Measurements from ENCODE around the gene GPD1L.

GPD1L gene

DNA sequence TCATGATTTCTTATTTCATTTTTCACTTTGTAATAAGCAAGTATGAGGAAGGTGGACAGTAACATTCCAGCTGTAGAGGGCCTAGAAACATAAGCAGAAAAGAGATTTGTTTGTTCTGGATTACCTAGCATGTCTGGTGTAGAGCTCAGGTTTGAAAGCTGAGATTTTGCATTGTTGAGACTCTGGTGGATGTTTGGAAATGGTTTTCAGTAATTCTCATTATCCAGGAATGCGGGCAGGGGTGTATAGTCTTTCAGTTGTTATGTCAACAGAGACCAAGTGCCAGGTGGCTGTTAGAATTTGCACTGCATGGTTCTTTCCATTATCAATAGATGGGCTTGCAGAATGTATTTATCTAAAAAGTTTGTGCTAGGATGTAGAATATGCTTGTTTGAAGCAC is 10.9 kb downstream of the GPD1L start:
- H3K36me3 Mint-ChIP-seq (ENCODE audit: low read depth): no peaks in the 10 kb centered on the region
- H3K4me3 Mint-ChIP-seq: no peak overlapping the region
- TF ChIP-seq, protein P1, sequence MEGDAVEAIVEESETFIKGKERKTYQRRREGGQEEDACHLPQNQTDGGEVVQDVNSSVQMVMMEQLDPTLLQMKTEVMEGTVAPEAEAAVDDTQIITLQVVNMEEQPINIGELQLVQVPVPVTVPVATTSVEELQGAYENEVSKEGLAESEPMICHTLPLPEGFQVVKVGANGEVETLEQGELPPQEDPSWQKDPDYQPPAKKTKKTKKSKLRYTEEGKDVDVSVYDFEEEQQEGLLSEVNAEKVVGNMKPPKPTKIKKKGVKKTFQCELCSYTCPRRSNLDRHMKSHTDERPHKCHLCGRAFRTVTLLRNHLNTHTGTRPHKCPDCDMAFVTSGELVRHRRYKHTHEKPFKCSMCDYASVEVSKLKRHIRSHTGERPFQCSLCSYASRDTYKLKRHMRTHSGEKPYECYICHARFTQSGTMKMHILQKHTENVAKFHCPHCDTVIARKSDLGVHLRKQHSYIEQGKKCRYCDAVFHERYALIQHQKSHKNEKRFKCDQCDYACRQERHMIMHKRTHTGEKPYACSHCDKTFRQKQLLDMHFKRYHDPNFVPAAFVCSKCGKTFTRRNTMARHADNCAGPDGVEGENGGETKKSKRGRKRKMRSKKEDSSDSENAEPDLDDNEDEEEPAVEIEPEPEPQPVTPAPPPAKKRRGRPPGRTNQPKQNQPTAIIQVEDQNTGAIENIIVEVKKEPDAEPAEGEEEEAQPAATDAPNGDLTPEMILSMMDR (IDR thresholded peaks at IDR 0.05): no peak
- peaks cover 11% of the 10 kb centered on the region for H3K9me3 Mint-ChIP-seq
- H3K4me1 Mint-ChIP-seq: no peaks in the 10 kb centered on the region
- DNase-seq: no peak
- no peak overlapping the region for H3K27ac Mint-ChIP-seq
- H3K27me3 Mint-ChIP-seq (ENCODE audit: low read depth, poor library complexity): peaks cover 5% of the 10 kb centered on the region

DNA sequence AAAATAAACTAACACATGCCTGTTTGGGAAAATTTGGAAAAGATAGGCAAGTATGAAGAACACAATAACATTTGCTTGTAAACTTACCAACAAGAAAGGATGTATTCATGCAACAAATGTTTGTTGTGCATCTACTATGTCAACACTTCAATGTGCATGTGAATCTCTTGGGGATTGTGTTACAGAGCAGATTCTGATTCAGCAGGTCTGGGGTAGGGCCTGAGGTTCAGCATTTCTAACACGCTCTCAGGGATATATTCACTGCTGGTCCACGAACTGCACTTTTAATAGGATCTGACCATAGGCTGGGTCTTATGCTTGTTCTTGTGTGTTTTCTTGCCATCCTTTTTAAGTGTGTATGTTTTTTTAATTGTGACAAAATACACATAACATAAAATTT is 11.8 kb downstream of the GPD1L start:
- TF ChIP-seq, protein P1 (IDR thresholded peaks at IDR 0.05): no peak
- H3K27ac Mint-ChIP-seq: no peak overlapping the region

DNA sequence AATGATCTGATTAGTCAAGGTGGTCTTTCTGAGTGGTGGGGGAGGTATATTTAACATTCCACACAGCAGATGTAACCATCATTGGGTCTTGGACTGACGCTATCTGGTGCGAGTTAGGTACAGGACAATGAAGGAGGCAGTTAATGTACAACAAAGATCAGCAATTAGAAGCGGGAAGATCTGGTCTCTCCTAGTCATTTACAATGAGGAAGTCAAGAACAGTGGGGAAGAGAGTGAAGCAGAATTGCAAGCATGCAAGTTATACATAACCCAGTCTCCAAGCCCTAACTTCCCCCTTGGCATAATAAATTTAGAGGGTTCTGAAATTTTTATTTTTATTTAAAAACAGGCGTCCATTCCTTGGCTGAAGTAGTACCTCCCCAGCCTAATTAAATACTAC is 14.1 kb downstream of the GPD1L start:
- no peak for DNase-seq
- Mint-ChIP-seq H3K9me3 (no peaks in the 10 kb centered on the region), H3K27ac (no peak overlapping the region), H3K36me3 (ENCODE audit: low read depth) (no peaks in the 10 kb centered on the region), H3K27me3 (ENCODE audit: low read depth, poor library complexity) (no peaks in the 10 kb centered on the region), H3K4me3 (no peak overlapping the region), H3K4me1 (no peaks in the 10 kb centered on the region)
- TF ChIP-seq, protein P1 (IDR thresholded peaks at IDR 0.05): no peak

More for the DNA sequence above, 11.8 kb downstream of the GPD1L start:
- DNase-seq: no peak
- Mint-ChIP-seq H3K9me3 (peaks cover 11% of the 10 kb centered on the region), H3K4me1 (no peaks in the 10 kb centered on the region), H3K27me3 (ENCODE audit: low read depth, poor library complexity) (peaks cover 5% of the 10 kb centered on the region), H3K36me3 (ENCODE audit: low read depth) (no peaks in the 10 kb centered on the region), H3K4me3 (no peak overlapping the region)

DNA sequence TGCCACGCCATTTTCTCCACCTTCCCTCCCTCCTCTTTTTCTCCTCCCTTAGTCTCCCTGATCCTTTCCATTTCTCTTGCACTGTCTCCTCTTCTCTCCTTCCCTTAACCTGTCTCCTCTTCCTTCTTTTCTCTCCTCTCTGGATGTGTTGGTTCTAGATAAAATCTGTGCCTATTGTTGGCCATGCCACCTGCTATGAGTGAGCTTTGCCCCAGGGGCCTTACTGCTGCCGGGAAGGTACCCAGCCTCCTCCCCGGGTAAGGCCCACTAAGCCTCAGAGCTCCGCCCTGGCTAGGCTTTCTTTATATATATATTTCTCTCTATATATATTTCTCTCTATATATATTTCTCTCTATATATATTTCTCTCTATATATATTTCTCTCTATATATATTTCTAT is 14.7 kb downstream of the GPD1L start:
- Mint-ChIP-seq H3K27me3 (ENCODE audit: low read depth, poor library complexity) (no peaks in the 10 kb centered on the region), H3K36me3 (ENCODE audit: low read depth) (no peaks in the 10 kb centered on the region), H3K27ac (peak overlapping the region; percentile 56), H3K4me1 (no peaks in the 10 kb centered on the region), H3K9me3 (no peaks in the 10 kb centered on the region), H3K4me3 (no peak overlapping the region)
- TF ChIP-seq, protein P1 (IDR thresholded peaks at IDR 0.05): no peak
- no peak for DNase-seq

DNA sequence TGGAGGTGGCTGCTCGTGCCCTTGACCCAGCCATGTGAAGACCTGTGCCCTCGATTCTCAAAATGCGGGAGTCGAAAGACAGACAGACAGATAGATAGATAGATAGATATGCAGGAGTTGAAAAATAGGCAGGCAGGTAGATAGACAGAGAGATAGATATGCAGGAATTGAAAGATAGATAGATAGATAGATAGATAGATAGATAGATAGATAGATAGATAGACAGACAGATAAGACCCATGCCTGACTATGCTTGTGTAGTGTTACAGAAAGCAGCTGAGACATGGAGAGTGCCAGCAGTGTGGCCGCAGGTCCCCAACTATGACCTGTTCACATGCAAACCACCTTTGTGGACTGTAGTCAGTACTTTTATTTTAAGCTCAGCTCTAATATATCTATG is 17.2 kb downstream of the GPD1L start:
- Mint-ChIP-seq H3K4me1 (no peaks in the 10 kb centered on the region), H3K27me3 (ENCODE audit: low read depth, poor library complexity) (no peaks in the 10 kb centered on the region), H3K4me3 (no peak overlapping the region), H3K36me3 (ENCODE audit: low read depth) (no peaks in the 10 kb centered on the region), H3K9me3 (no peaks in the 10 kb centered on the region), H3K27ac (no peak overlapping the region)
- DNase-seq: no peak
- TF ChIP-seq, protein P1 (IDR thresholded peaks at IDR 0.05): no peak

DNA sequence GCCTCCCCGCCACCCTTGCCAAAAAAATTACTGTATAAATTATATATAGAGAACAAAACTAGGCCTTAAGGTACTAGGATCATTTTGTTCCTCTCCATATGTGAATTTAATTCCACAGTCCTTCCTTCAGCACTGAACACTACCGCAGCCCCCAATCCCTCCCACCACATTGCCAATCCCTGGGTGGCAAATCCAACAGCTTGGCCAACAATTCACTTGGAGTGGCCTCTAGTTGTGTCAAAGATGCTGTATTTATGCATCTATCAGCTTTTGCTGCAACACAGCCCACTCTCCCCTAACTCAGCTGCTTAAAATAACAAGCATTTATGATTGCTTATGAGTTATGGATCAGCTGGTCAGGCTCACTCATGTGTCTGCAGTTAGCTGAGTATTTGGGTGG is 18.6 kb downstream of the GPD1L start:
- H3K4me3 Mint-ChIP-seq: no peak overlapping the region
- DNase-seq: no peak
- TF ChIP-seq, protein P1 (IDR thresholded peaks at IDR 0.05): no peak
- no peaks in the 10 kb centered on the region for H3K9me3 Mint-ChIP-seq
- H3K36me3 Mint-ChIP-seq (ENCODE audit: low read depth): no peaks in the 10 kb centered on the region
- no peak overlapping the region for H3K27ac Mint-ChIP-seq
- H3K27me3 Mint-ChIP-seq (ENCODE audit: low read depth, poor library complexity): no peaks in the 10 kb centered on the region
- H3K4me1 Mint-ChIP-seq: peaks cover 7% of the 10 kb centered on the region

All from nephron progenitor cell (in vitro differentiated cells).